Pancreas (tissue), 10 donors: ENCODE results near the gene PIP4K2A. TPM values are rescaled to one million over a fixed set of nuclear protein-coding genes. Genes with fewer than 3 reads are reported as not detected.

ENCODE experiments used
- ATAC-seq, 4 donors: fragments of 200-7000 bp; cut with Tn5 transposase; one replicate each; pipeline versions ENCODE4 v1.8.0 to v1.9.1; 2020; ENCODE audit warnings: mild to moderate bottlenecking in 4 of 4, moderate library complexity in 4 of 4
- DNase-seq, 6 donors: peaks; one replicate each; pipeline ENCODE4 v3.0.0-alpha.2; 2020
- FAIRE-seq: peaks from 2 replicates; lab custom pipeline; 2012; peaks lifted over from hg19 to GRCh38; lab: Jason Lieb, UNC
- H3K27ac ChIP-seq, 4 donors: fragments of 200-600 bp; sonication (generic); 1 replicate in 3 of 4; 2 replicates in 1 of 4; pipeline versions ENCODE4 v1.5.0 to v1.8.0; 2020
- H3K27me3 ChIP-seq, 4 donors: fragments of 200-600 bp; one replicate each; pipeline ENCODE4 v1.8.0; 2021
- H3K36me3 ChIP-seq, 3 donors: fragments of 200-600 bp; sonication (generic) in 1 of 3; one replicate each; pipeline versions ENCODE4 v1.5.0 to v1.8.0; 2020 to 2021
- H3K4me1 ChIP-seq, 3 donors: fragments of 200-600 bp; one replicate each; pipeline ENCODE4 v1.8.0; 2021
- H3K4me3 ChIP-seq, 4 donors: fragments of 200-600 bp; sonication (generic) in 2 of 4; one replicate each; pipeline versions ENCODE4 v1.5.0 to v1.8.0; 2020 to 2021
- H3K9me3 ChIP-seq, 4 donors: fragments of 200-600 bp; one replicate each; pipeline ENCODE4 v1.8.0; 2021
- CTCF ChIP-seq, 4 donors: fragments of 200-600 bp; sonication (generic) in 3 of 4; IDR thresholded peaks; one replicate each; pipeline versions ENCODE4 v1.5.0 to v1.8.0; 2021; ENCODE audit warnings: antibody characterized with exemption in 4 of 4
- WGBS, 2 donors: extraction: QIAGEN DNeasy Blood & Tissue Kit; methylation state at CpG; one replicate each; pipeline ENCODE4 v1.1.7; 2013; 5-methylcytosine and 5-hydroxymethylcytosine counted together
- intact Hi-C, 3 donors: fragments of 100-400 bp; cut with DNase I; formaldehyde crosslinking; loops; one replicate each; pipeline versions ENCODE4 v1.11.1 to v1.14.2; 2022
- polyA plus RNA-seq, 2 donors: library from polyadenylated mRNA; stranded (reverse); fragments of 200-250 nt; gene quantifications; one replicate each; pipeline ENCODE4 v1.2.3, GENCODE V29; 2013
- total RNA-seq, 6 donors: library from RNA; stranded (reverse); fragmentation: NEBNext Ultra II Directional in 4 of 6; extraction: Animal tissue kit (Norgen Biotek cat#: 25700) in 4 of 6; gene quantifications; one replicate each; pipeline versions ENCODE4 v1.2.1 to v1.2.4, GENCODE V29; 2021 to 2023
- donor health status: healthy with polysubstance abuse.
- donor health status: DM: no; HTN: no; CAD: no; lungs with moderate emphysema.
- donor health status: DM: no; HTN: no; CAD: no.
- donor health status: control.
- donor health status: control.
- donor health status: Bipolar disorder and iron deficiency.
- donor health status: DM: yes; HTN: yes; CAD: no.
- donor health status: DM: no; HTN: no; CAD: no.
- donor health status: DM: no; HTN: no; CAD: no.
- donor health status: DM: yes; HTN: yes; CAD: no.

The PIP4K2A gene
- total and polyA plus RNA-seq, 8 donors = 3.6 to 17.8 (median 6.7) TPM

- intact Hi-C loops = no loop called here
- Histone ChIP-seq H3K36me3 (no peaks in the 10 kb centered on the region), H3K27me3 (no peaks in the 10 kb centered on the region), H3K4me3 (no peak overlapping the region), H3K4me1 (peaks cover 8 to 22% (median 9%) of the 10 kb centered on the region in 3 donors), H3K27ac (no peak overlapping the region), H3K9me3 (no peaks in the 10 kb centered on the region)
- ATAC-seq = no peak
- WGBS, 2 donors = 89 to 90% methylated on average over 3 of the region's 3 CpGs
- DNase-seq = no peak
- TF ChIP-seq CTCF (IDR thresholded peaks at IDR 0.05) = no peak
- no peak for FAIRE-seq
Measured at GRCh38 chr10:22621726-22622125, 92.7 kb downstream of the PIP4K2A start.

GRCh38 chr10:22620929-22621328 lies 93.4 kb downstream of the PIP4K2A start:
- H3K27me3 ChIP-seq = no peaks in the 10 kb centered on the region
- 85 to 86% methylated on average over 3 of the region's 3 CpGs for WGBS, 2 donors
- no peak for TF ChIP-seq CTCF (IDR thresholded peaks at IDR 0.05)
- FAIRE-seq = no peak
- peaks cover 7 to 18% (median 9%) of the 10 kb centered on the region in 3 donors for H3K4me1 ChIP-seq
- H3K9me3 ChIP-seq = no peaks in the 10 kb centered on the region
- intact Hi-C loops = no loop called here
- H3K4me3 ChIP-seq = no peak overlapping the region
- H3K27ac ChIP-seq = no peak overlapping the region
- no peaks in the 10 kb centered on the region for H3K36me3 ChIP-seq
- DNase-seq = no peak
- ATAC-seq = no peak

GRCh38 chr10:22620140-22620857 lies 94.1 kb downstream of the PIP4K2A start:
- Histone ChIP-seq H3K4me3 (no peak overlapping the region), H3K27me3 (no peaks in the 10 kb centered on the region), H3K4me1 (peaks cover 7 to 18% (median 9%) of the 10 kb centered on the region in 3 donors), H3K36me3 (no peaks in the 10 kb centered on the region), H3K9me3 (no peaks in the 10 kb centered on the region), H3K27ac (peak overlapping the region in 2 of 4 donors; percentile 4 to 30)
- DNase-seq (peak in 3 of 6 donors; percentile 17 to 31 (median 27)), ATAC-seq (peak; percentile 60 to 79 (median 72)), FAIRE-seq (no peak)
- 39 to 48% methylated on average over 8 of the region's 8 CpGs for WGBS, 2 donors
- no peak for TF ChIP-seq CTCF (IDR thresholded peaks at IDR 0.05)
- intact Hi-C loops = no loop called here

- intact Hi-C loops = no loop called here
Measured at GRCh38 chr10:22619101-22619500, 95.3 kb downstream of the PIP4K2A start.

More at GRCh38 chr10:22619101-22619500, 95.3 kb downstream of the PIP4K2A start:
- no peak overlapping the region for H3K4me3 ChIP-seq
- TF ChIP-seq CTCF (IDR thresholded peaks at IDR 0.05) = no peak
- no peaks in the 10 kb centered on the region for H3K36me3 ChIP-seq
- no peaks in the 10 kb centered on the region for H3K9me3 ChIP-seq
- H3K4me1 ChIP-seq = peaks cover 7 to 10% (median 9%) of the 10 kb centered on the region in 3 donors
- H3K27ac ChIP-seq = no peak overlapping the region
- FAIRE-seq = no peak
- ATAC-seq = no peak
- 76 to 86% methylated on average over 2 of the region's 2 CpGs for WGBS, 2 donors
- no peaks in the 10 kb centered on the region for H3K27me3 ChIP-seq
- DNase-seq = no peak
